ENCODE results near the gene UXS1. TPM values are rescaled to one million over a fixed set of nuclear protein-coding genes. Genes with fewer than 3 reads are reported as not detected.

The UXS1 gene
- total RNA-seq, 1 donor from 2014 or later: 49.2 TPM

GRCh38 chr2:106095478-106096298 is 98.4 kb downstream of the UXS1 start:
- no peak overlapping the region for H3K27ac Mint-ChIP-seq (ENCODE audit: unreplicated experiment)

DNA sequence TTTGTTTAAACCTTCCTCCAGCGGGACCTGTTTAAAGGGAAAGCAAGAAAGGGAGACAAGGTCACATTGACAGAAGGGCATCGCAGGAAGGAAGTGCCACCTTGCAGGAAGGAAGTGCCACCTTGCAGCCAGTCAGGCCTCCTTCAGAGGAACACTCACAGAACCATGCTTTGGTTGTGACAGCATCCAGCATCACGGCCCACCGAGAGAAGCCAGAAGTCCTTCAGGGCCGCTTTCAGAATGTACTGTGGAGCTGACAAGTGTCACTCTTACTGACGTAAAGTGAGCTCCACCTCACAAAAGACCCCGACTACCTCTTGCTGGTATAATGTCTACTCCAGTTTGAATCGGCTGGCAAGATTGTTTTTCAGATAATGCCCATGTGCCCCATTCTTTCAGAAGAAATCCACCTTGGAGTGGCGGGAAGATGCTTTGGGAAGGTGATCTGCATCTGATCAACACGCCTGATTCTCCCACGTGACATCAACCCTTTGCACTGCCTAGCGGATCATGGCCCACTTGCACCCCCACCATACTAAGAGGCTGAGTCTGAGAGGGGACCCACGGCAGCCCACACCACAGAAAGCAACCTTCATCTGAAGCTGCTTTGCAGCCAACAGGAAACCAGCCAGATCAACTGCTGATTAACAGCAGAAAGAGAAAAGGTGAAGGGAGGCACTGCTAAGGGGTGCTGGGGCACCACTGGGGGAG is 99.8 kb downstream of the UXS1 start:
- TF ChIP-seq, protein P1, sequence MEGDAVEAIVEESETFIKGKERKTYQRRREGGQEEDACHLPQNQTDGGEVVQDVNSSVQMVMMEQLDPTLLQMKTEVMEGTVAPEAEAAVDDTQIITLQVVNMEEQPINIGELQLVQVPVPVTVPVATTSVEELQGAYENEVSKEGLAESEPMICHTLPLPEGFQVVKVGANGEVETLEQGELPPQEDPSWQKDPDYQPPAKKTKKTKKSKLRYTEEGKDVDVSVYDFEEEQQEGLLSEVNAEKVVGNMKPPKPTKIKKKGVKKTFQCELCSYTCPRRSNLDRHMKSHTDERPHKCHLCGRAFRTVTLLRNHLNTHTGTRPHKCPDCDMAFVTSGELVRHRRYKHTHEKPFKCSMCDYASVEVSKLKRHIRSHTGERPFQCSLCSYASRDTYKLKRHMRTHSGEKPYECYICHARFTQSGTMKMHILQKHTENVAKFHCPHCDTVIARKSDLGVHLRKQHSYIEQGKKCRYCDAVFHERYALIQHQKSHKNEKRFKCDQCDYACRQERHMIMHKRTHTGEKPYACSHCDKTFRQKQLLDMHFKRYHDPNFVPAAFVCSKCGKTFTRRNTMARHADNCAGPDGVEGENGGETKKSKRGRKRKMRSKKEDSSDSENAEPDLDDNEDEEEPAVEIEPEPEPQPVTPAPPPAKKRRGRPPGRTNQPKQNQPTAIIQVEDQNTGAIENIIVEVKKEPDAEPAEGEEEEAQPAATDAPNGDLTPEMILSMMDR (IDR thresholded peaks at IDR 0.05; ENCODE audit: insufficient read depth, low read depth, low read length): no peak
- TF ChIP-seq EZH2 (IDR thresholded peaks at IDR 0.05; ENCODE audit: insufficient read depth, low read length): no peak
- DNase-seq (ENCODE audit: low read depth): no peak
- H3K4me3 Mint-ChIP-seq (ENCODE audit: unreplicated experiment): no peak overlapping the region
- Histone ChIP-seq H3K4me1 (ENCODE audit: insufficient read depth, low read length) (no peaks in the 10 kb centered on the region), H3K4me2 (ENCODE audit: low read length) (no peak overlapping the region), H3K36me3 (ENCODE audit: insufficient read depth, low read length) (no peaks in the 10 kb centered on the region), H3K27ac (ENCODE audit: low read depth, low read length) (no peak overlapping the region), H4K20me1 (ENCODE audit: insufficient read depth, low read length) (no peaks in the 10 kb centered on the region), H3K4me3 (ENCODE audit: insufficient read depth, low read depth, low read length) (no peak overlapping the region), H3K27me3 (ENCODE audit: insufficient read depth, low read length) (no peaks in the 10 kb centered on the region), H3K79me2 (ENCODE audit: insufficient read depth, low read length) (no peaks in the 10 kb centered on the region), H3K9me3 (ENCODE audit: insufficient read depth, low read depth, low read length) (no peaks in the 10 kb centered on the region), H2AFZ (ENCODE audit: low read depth, low read length) (no peak overlapping the region), H3K9ac (ENCODE audit: low read length) (no peak overlapping the region)
- H3K9me3 Mint-ChIP-seq (ENCODE audit: unreplicated experiment): no peaks in the 10 kb centered on the region
- no peaks in the 10 kb centered on the region for H3K27me3 Mint-ChIP-seq (ENCODE audit: low read depth, unreplicated experiment)
- peaks cover 13% of the 10 kb centered on the region for H3K36me3 Mint-ChIP-seq (ENCODE audit: low read depth, unreplicated experiment)
- no peak for FAIRE-seq
- H3K27ac Mint-ChIP-seq (ENCODE audit: unreplicated experiment): no peak overlapping the region
- no peaks in the 10 kb centered on the region for H3K4me1 Mint-ChIP-seq (ENCODE audit: low read depth, unreplicated experiment)

More at GRCh38 chr2:106095478-106096298, 98.4 kb downstream of the UXS1 start:
- H3K4me3 ChIP-seq (ENCODE audit: insufficient read depth, low read depth, low read length): no peak overlapping the region
- H4K20me1 ChIP-seq (ENCODE audit: insufficient read depth, low read length): no peaks in the 10 kb centered on the region
- DNase-seq (ENCODE audit: low read depth): no peak
- no peaks in the 10 kb centered on the region for H3K4me1 ChIP-seq (ENCODE audit: insufficient read depth, low read length)
- Mint-ChIP-seq H3K4me3 (ENCODE audit: unreplicated experiment) (no peak overlapping the region), H3K36me3 (ENCODE audit: low read depth, unreplicated experiment) (peaks cover 16% of the 10 kb centered on the region), H3K9me3 (ENCODE audit: unreplicated experiment) (no peaks in the 10 kb centered on the region), H3K4me1 (ENCODE audit: low read depth, unreplicated experiment) (no peaks in the 10 kb centered on the region), H3K27me3 (ENCODE audit: low read depth, unreplicated experiment) (no peaks in the 10 kb centered on the region)
- no peak for FAIRE-seq
- no peak overlapping the region for H3K9ac ChIP-seq (ENCODE audit: low read length)
- no peak overlapping the region for H3K27ac ChIP-seq (ENCODE audit: low read depth, low read length)
- H3K4me2 ChIP-seq (ENCODE audit: low read length): no peak overlapping the region
- H3K27me3 ChIP-seq (ENCODE audit: insufficient read depth, low read length): no peaks in the 10 kb centered on the region
- H2AFZ ChIP-seq (ENCODE audit: low read depth, low read length): no peak overlapping the region
- no peaks in the 10 kb centered on the region for H3K79me2 ChIP-seq (ENCODE audit: insufficient read depth, low read length)
- TF ChIP-seq, protein P1 (IDR thresholded peaks at IDR 0.05; ENCODE audit: insufficient read depth, low read depth, low read length): no peak
- no peak for TF ChIP-seq EZH2 (IDR thresholded peaks at IDR 0.05; ENCODE audit: insufficient read depth, low read length)
- no peaks in the 10 kb centered on the region for H3K9me3 ChIP-seq (ENCODE audit: insufficient read depth, low read depth, low read length)
- no peaks in the 10 kb centered on the region for H3K36me3 ChIP-seq (ENCODE audit: insufficient read depth, low read length)
